ENCODE results near the gene CC2D1A. TPM values are rescaled to one million over a fixed set of nuclear protein-coding genes. Genes with fewer than 3 reads are reported as not detected.

CC2D1A gene
- total and polyA plus RNA-seq, 4 donors = 19.3 to 39.5 (median 29.4) TPM

DNA sequence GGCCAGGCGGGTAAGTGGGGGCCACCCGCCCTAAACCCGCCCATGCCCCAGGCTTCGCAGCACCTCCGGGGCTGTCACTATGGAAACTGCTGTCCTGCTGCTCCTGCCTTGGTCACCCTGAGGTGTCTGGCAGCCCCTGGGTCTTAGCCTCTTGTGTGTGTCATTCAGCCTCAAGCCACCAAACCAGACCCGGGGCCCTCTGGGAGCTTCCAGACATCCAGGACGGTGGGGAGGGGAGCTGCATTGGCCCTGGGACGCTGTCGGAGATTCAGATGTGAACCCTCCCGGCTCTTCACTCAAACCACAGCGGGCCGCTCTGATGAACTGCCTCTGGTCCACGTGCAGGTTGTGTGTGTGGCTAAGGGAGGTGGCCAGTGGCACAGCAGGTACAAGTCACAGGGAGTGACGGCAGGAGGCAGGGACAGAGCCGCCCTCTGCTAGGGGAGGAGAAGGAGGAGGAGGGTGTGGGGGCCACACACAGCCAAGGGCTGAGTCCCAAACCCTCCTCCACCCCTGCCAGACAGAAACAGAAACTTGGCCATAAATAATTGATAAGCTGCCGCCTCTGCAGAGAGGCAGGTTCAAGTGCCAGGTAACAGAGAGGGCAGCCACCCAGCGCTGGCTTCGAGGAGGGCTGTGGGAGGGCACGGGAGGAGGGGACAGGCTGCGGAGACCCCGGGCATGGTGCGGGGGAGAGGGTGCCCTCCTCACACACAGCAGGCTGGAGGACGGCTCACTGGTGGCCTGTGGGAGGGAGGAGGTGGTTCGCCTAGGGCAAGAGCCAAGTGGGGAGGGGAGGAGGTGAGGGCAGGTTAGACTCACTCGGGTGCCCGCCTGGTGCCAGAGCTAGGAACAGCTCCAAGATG, 21.0 kb upstream of the CC2D1A start:
- no peak overlapping the region for H3K27ac ChIP-seq (ENCODE audit: low read depth in 1 of 2, low read length in 1 of 2)
- TF ChIP-seq, protein P1, sequence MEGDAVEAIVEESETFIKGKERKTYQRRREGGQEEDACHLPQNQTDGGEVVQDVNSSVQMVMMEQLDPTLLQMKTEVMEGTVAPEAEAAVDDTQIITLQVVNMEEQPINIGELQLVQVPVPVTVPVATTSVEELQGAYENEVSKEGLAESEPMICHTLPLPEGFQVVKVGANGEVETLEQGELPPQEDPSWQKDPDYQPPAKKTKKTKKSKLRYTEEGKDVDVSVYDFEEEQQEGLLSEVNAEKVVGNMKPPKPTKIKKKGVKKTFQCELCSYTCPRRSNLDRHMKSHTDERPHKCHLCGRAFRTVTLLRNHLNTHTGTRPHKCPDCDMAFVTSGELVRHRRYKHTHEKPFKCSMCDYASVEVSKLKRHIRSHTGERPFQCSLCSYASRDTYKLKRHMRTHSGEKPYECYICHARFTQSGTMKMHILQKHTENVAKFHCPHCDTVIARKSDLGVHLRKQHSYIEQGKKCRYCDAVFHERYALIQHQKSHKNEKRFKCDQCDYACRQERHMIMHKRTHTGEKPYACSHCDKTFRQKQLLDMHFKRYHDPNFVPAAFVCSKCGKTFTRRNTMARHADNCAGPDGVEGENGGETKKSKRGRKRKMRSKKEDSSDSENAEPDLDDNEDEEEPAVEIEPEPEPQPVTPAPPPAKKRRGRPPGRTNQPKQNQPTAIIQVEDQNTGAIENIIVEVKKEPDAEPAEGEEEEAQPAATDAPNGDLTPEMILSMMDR (IDR thresholded peaks at IDR 0.05; ENCODE audit: control extremely low read depth, extremely low read depth) = no peak
- H3K9ac ChIP-seq (ENCODE audit: insufficient read depth in 1 of 2, low read length in 2 of 2) = no peak overlapping the region
- peaks cover 0 to 26% (median 10%) of the 10 kb centered on the region in 5 donors for H3K4me1 ChIP-seq (ENCODE audit: control insufficient read depth in 5 of 5, insufficient read depth in 5 of 5, low read length in 5 of 5)
- no peaks in the 10 kb centered on the region for H3K27me3 ChIP-seq (ENCODE audit: control insufficient read depth in 3 of 3, insufficient read depth in 3 of 3, low read length in 2 of 3)
- DNase-seq = no peak
- no peak overlapping the region for H3K4me3 ChIP-seq
- H3K9me3 ChIP-seq (ENCODE audit: control insufficient read depth in 4 of 4, insufficient read depth in 3 of 4, low read length in 3 of 4) = no peaks in the 10 kb centered on the region
- WGBS, 2 donors = 65 to 83% methylated on average over 22 to 26 of the region's 26 CpGs
- ATAC-seq (ENCODE audit: insufficient read depth, low FRiP score) = no peak
- no peaks in the 10 kb centered on the region for H3K36me3 ChIP-seq (ENCODE audit: control insufficient read depth in 4 of 4, insufficient read depth in 4 of 4, low read length in 4 of 4)

DNA sequence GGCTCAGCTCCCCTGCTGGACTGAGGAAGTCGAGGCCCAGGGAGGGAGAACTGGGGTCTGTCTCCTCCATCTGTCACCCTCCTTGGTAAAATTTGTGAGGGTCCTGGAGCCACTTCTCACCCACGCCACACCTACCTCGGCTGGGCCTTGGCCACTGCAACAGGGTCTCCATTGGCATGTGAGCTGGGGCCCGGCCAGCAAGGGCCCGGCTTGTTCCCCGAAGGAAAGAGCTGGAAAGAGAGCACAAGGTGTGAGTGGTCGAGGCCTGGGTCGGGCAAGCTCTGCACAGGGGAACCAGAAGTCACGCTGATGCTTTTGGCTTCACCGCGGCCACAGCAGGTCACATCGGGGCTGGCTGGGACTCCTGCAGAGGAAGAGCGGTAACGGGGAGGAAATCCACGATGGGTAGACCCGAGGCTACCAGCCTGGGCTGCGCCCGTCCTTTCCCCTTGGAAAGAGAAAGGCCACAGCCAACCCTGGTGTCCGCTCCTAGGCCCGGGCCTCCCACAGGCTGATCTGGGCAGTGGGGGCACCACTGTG, 20.1 kb upstream of the CC2D1A start:
- no peak overlapping the region for H3K4me3 ChIP-seq
- ATAC-seq (ENCODE audit: insufficient read depth, low FRiP score) (no peak), DNase-seq (no peak)
- TF ChIP-seq, protein P1 (IDR thresholded peaks at IDR 0.05; ENCODE audit: control extremely low read depth, extremely low read depth) = no peak
- H3K27ac ChIP-seq (ENCODE audit: low read depth in 1 of 2, low read length in 1 of 2) = no peak overlapping the region
- no peaks in the 10 kb centered on the region for H3K9me3 ChIP-seq (ENCODE audit: control insufficient read depth in 4 of 4, insufficient read depth in 3 of 4, low read length in 3 of 4)
- peaks cover 0 to 17% (median 4%) of the 10 kb centered on the region in 5 donors for H3K4me1 ChIP-seq (ENCODE audit: control insufficient read depth in 5 of 5, insufficient read depth in 5 of 5, low read length in 5 of 5)
- 66 to 80% methylated on average over 20 of the region's 20 CpGs for WGBS, 2 donors
- H3K36me3 ChIP-seq (ENCODE audit: control insufficient read depth in 4 of 4, insufficient read depth in 4 of 4, low read length in 4 of 4) = no peaks in the 10 kb centered on the region
- H3K9ac ChIP-seq (ENCODE audit: insufficient read depth in 1 of 2, low read length in 2 of 2) = no peak overlapping the region
- H3K27me3 ChIP-seq (ENCODE audit: control insufficient read depth in 3 of 3, insufficient read depth in 3 of 3, low read length in 2 of 3) = no peaks in the 10 kb centered on the region

DNA sequence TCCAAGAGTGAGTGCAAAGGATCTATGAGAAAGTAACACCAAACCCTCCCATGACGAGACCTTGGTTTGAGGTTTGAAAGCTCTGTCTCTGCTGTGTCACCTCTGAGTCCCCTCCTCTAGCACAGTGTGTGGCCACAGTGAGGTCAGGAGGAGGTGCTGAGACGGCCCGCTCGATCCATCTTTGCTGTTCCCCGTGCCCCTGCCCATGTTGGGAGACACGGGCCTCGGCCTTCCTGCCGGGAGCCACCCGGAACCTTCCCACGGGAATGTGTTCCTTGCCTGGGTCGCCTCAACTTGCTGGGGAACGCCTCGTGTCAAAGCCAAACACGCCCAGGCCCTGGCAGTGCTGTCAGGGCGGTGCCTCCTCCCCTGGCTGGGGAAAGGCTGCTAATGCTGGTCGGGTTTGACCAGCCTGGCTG, 19.0 kb upstream of the CC2D1A start:
- H3K9me3 ChIP-seq (ENCODE audit: control insufficient read depth in 4 of 4, insufficient read depth in 3 of 4, low read length in 3 of 4) = no peaks in the 10 kb centered on the region
- WGBS, 2 donors = 75 to 76% methylated on average over 16 of the region's 16 CpGs
- DNase-seq (no peak), ATAC-seq (ENCODE audit: insufficient read depth, low FRiP score) (no peak)
- H3K4me3 ChIP-seq = no peak overlapping the region
- H3K27me3 ChIP-seq (ENCODE audit: control insufficient read depth in 3 of 3, insufficient read depth in 3 of 3, low read length in 2 of 3) = no peaks in the 10 kb centered on the region
- no peaks in the 10 kb centered on the region for H3K36me3 ChIP-seq (ENCODE audit: control insufficient read depth in 4 of 4, insufficient read depth in 4 of 4, low read length in 4 of 4)
- TF ChIP-seq, protein P1 (IDR thresholded peaks at IDR 0.05; ENCODE audit: control extremely low read depth, extremely low read depth) = no peak
- no peak overlapping the region for H3K27ac ChIP-seq (ENCODE audit: low read depth in 1 of 2, low read length in 1 of 2)
- H3K4me1 ChIP-seq (ENCODE audit: control insufficient read depth in 5 of 5, insufficient read depth in 5 of 5, low read length in 5 of 5) = peaks cover 0 to 6% (median 0%) of the 10 kb centered on the region in 5 donors
- no peak overlapping the region for H3K9ac ChIP-seq (ENCODE audit: insufficient read depth in 1 of 2, low read length in 2 of 2)

Data from lung (tissue), 12 donors.